Measurements from ENCODE around the gene NPAS3. TPM values are rescaled to one million over a fixed set of nuclear protein-coding genes. Genes with fewer than 3 reads are reported as not detected.

NPAS3 gene
- total and polyA plus RNA-seq, 2 of the 8 experiments (the other 6 are each of a cell fraction or from before 2014, with no cell fraction given), result 0.11 to 0.60 TPM

DNA sequence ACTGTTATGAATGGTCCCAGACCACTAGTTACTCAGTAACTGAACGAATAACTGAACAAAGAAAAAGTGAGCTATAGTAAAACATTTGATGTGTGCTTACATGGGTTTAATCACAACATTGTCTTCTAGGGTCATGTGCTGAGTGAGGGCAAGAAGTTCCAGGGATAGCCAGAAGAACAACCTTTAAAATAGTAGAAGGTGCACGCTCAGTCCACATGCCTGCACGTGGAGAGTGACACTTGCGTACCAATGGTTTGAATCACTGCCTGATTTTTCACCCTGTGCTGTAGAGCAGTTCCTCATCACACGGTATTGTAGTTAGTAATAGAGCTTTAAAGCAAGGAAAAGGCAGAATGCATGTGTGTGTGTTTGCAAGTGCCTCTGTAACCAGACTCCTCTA lies 788.0 kb downstream of the NPAS3 start:
- Histone ChIP-seq H3K9me3 (ENCODE audit: insufficient read depth in 2 of 2, low read depth in 1 of 2, low read length in 1 of 2) (no peaks in the 10 kb centered on the region), H2AK5ac (ENCODE audit: low read depth, low read length) (no peak overlapping the region), H3K4me2 (ENCODE audit: insufficient read depth in 1 of 2, low read depth in 2 of 2, low read length in 2 of 2) (no peak overlapping the region), H4K91ac (replicated peaks; ENCODE audit: insufficient read length, low read length) (no peak overlapping the region), H4K20me1 (replicated peaks in 1 of 2; ENCODE audit: control insufficient read depth in 1 of 2, insufficient read depth in 2 of 2, low read length in 2 of 2) (no peaks in the 10 kb centered on the region), H2AFZ (ENCODE audit: low read length) (no peak overlapping the region; the same call in 1 of the 2 replicates), H3K4me3 (ENCODE audit: extremely low read depth in 1 of 4, insufficient read depth in 2 of 4, low read depth in 3 of 4, low read length in 4 of 4) (no peak overlapping the region), H2BK15ac (ENCODE audit: low read length) (no peak overlapping the region), H3K23me2 (ENCODE audit: low read depth, low read length) (no peaks in the 10 kb centered on the region), H2BK12ac (ENCODE audit: low read depth, low read length) (no peak overlapping the region), H2BK20ac (ENCODE audit: low read length) (no peak overlapping the region), H2BK5ac (ENCODE audit: low read depth, low read length) (no peak overlapping the region), H2BK120ac (replicated peaks; ENCODE audit: low read depth, low read length) (no peak overlapping the region), H3K79me1 (ENCODE audit: low read depth, low read length) (no peaks in the 10 kb centered on the region), H3K56ac (replicated peaks; ENCODE audit: insufficient read length, low read depth, low read length) (no peak overlapping the region), H3K27ac (ENCODE audit: low read depth, low read length) (no peak overlapping the region), H3K23ac (ENCODE audit: insufficient read length) (no peak overlapping the region), H3K14ac (ENCODE audit: insufficient read length) (no peak overlapping the region), H3K18ac (ENCODE audit: extremely low read depth, low read length) (no peak overlapping the region), H3K4me1 (replicated peaks in 1 of 4; ENCODE audit: control insufficient read depth in 3 of 4, insufficient read depth in 4 of 4, low read length in 3 of 4) (no peaks in the 10 kb centered on the region), H3K4ac (replicated peaks; ENCODE audit: insufficient read length, low read depth, low read length) (no peak overlapping the region), H3K9ac (replicated peaks in 1 of 4; ENCODE audit: extremely low read depth in 1 of 4, low read depth in 3 of 4, low read length in 3 of 4) (no peak overlapping the region), H4K5ac (ENCODE audit: insufficient read length, low read depth, low read length) (no peak overlapping the region), H4K8ac (ENCODE audit: extremely low read depth, insufficient read depth, low read length) (no peak overlapping the region), H3K36me3 (ENCODE audit: control insufficient read depth in 2 of 4, insufficient read depth in 4 of 4, low read length in 3 of 4) (no peaks in the 10 kb centered on the region), H3K79me2 (ENCODE audit: control insufficient read depth in 1 of 2, insufficient read depth in 2 of 2, low read length in 2 of 2) (no peaks in the 10 kb centered on the region), H3K27me3 (replicated peaks in 1 of 4; ENCODE audit: control insufficient read depth in 3 of 4, extremely low read depth in 1 of 4, insufficient read depth in 3 of 4, low read length in 3 of 4) (no peaks in the 10 kb centered on the region)
- POLR2A ChIA-PET (ENCODE audit: partially characterized antibody), result no interaction called here
- WGBS, 2 experiments (ENCODE audit: extremely low coverage in 1 of 2, insufficient coverage in 1 of 2, insufficient read length in 1 of 2, insufficient replicate concordance in 2 of 2, low coverage in 1 of 2, low lambda C conversion rate in 2 of 2, missing lambda C conversion rate in 1 of 2), result 86% methylated on average over 5 of the region's 5 CpGs; no CpG with 5 or more reads in 1 of the 2 experiments
- TF ChIP-seq, protein P1, sequence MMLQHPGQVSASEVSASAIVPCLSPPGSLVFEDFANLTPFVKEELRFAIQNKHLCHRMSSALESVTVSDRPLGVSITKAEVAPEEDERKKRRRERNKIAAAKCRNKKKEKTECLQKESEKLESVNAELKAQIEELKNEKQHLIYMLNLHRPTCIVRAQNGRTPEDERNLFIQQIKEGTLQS (IDR thresholded peaks at IDR 0.05; ENCODE audit: insufficient read depth, low read depth, low read length), result no peak
- TF ChIP-seq RXRA (IDR thresholded peaks at IDR 0.05; ENCODE audit: insufficient read depth, low read depth, low read length) (no peak), HDAC6 (IDR thresholded peaks at IDR 0.05; ENCODE audit: low read depth, low read length) (no peak), SP4 (IDR thresholded peaks at IDR 0.05; ENCODE audit: low read length) (no peak), E2F6 (IDR thresholded peaks at IDR 0.05) (no peak), JUN (IDR thresholded peaks at IDR 0.05; ENCODE audit: low read depth, low read length) (no peak)
- no peak for DNase-seq (ENCODE audit: low read depth in 1 of 2, low spot score in 2 of 2)
- CTCF ChIA-PET (ENCODE audit: partially characterized antibody), result interaction anchor here (0.5 kb wide), 1 partner anchor 45 kb away, joined by 4 read pairs; no protein-coding TSS in a partner anchor
- no peak for FAIRE-seq

Data from H1 (cell line).